ENCODE data around the gene TP53I13.

DNA sequence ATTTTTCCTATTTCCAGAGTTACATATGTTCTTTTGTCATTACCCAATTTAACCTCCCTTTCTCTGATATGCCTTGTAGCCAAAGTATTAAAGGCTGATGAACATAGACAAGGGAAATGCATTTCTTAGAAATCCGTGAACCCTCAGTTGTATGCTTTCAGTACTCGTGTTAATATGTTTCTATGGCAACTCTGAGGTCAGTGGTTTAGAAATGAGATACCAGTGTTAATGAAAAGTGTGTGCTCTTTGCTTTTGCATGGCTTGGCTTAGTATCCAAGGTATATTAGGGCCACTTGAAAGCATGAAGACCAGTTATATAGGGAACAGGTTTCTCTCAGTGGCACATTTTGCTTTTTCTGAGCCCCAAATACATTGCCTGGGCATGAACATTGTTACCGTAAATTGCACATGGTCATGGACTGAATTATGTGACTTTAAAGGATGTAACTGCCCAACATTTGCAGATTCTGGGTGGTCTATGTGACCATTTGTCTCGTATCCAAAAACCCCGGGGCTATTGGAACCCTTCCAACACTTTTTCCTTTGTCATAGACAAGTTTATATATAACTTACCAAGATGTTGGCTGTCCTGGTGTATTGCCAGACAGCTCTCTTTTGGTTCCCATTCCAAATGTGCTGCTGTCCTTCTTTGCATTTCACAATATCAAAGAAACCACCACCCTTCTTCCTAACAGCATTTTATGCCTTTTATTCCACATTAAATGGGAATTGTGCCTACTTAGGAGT lies 19.2 kb upstream of the TP53I13 start:
- TF ChIP-seq, protein P1, sequence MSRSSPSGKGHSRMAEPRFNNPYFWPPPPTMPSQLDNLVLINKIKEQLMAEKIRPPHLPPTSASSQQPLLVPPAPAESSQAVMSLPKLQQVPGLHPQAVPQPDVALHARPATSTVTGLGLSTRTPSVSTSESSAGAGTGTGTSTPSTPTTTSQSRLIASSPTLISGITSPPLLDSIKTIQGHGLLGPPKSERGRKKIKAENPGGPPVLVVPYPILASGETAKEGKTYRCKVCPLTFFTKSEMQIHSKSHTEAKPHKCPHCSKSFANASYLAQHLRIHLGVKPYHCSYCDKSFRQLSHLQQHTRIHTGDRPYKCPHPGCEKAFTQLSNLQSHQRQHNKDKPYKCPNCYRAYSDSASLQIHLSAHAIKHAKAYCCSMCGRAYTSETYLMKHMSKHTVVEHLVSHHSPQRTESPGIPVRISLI (CRISPR knock-in tag; IDR thresholded peaks at IDR 0.05; ENCODE audit: borderline replicate concordance) = no peak
- no peak for TF ChIP-seq ETS1 (CRISPR knock-in tag; IDR thresholded peaks at IDR 0.05)
- TF ChIP-seq HOMEZ (CRISPR knock-in tag; IDR thresholded peaks at IDR 0.05; ENCODE audit: low read depth) = no peak
- TF ChIP-seq, protein P2, sequence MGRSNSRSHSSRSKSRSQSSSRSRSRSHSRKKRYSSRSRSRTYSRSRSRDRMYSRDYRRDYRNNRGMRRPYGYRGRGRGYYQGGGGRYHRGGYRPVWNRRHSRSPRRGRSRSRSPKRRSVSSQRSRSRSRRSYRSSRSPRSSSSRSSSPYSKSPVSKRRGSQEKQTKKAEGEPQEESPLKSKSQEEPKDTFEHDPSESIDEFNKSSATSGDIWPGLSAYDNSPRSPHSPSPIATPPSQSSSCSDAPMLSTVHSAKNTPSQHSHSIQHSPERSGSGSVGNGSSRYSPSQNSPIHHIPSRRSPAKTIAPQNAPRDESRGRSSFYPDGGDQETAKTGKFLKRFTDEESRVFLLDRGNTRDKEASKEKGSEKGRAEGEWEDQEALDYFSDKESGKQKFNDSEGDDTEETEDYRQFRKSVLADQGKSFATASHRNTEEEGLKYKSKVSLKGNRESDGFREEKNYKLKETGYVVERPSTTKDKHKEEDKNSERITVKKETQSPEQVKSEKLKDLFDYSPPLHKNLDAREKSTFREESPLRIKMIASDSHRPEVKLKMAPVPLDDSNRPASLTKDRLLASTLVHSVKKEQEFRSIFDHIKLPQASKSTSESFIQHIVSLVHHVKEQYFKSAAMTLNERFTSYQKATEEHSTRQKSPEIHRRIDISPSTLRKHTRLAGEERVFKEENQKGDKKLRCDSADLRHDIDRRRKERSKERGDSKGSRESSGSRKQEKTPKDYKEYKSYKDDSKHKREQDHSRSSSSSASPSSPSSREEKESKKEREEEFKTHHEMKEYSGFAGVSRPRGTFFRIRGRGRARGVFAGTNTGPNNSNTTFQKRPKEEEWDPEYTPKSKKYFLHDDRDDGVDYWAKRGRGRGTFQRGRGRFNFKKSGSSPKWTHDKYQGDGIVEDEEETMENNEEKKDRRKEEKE (IDR thresholded peaks at IDR 0.05) = no peak
- TF ChIP-seq NAIF1 (CRISPR knock-in tag; IDR thresholded peaks at IDR 0.05; ENCODE audit: borderline replicate concordance) = no peak
- TF ChIP-seq, protein P3, sequence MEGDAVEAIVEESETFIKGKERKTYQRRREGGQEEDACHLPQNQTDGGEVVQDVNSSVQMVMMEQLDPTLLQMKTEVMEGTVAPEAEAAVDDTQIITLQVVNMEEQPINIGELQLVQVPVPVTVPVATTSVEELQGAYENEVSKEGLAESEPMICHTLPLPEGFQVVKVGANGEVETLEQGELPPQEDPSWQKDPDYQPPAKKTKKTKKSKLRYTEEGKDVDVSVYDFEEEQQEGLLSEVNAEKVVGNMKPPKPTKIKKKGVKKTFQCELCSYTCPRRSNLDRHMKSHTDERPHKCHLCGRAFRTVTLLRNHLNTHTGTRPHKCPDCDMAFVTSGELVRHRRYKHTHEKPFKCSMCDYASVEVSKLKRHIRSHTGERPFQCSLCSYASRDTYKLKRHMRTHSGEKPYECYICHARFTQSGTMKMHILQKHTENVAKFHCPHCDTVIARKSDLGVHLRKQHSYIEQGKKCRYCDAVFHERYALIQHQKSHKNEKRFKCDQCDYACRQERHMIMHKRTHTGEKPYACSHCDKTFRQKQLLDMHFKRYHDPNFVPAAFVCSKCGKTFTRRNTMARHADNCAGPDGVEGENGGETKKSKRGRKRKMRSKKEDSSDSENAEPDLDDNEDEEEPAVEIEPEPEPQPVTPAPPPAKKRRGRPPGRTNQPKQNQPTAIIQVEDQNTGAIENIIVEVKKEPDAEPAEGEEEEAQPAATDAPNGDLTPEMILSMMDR (CRISPR knock-in tag; IDR thresholded peaks at IDR 0.05) = no peak
- no peak for TF ChIP-seq SETDB1 (CRISPR knock-in tag; IDR thresholded peaks at IDR 0.05; ENCODE audit: borderline replicate concordance)
- no peak for TF ChIP-seq SCMH1 (CRISPR knock-in tag; IDR thresholded peaks at IDR 0.05; ENCODE audit: borderline replicate concordance)
- no peak for TF ChIP-seq ZNF644 (CRISPR knock-in tag; IDR thresholded peaks at IDR 0.05; ENCODE audit: low read depth)
- TF ChIP-seq CREB1 (IDR thresholded peaks at IDR 0.05) = no peak
- no peak for TF ChIP-seq CREB1 (CRISPR knock-in tag; IDR thresholded peaks at IDR 0.05)
- TF ChIP-seq ZSCAN20 (CRISPR knock-in tag; IDR thresholded peaks at IDR 0.05; ENCODE audit: borderline replicate concordance) = no peak
- TF ChIP-seq, protein P4, sequence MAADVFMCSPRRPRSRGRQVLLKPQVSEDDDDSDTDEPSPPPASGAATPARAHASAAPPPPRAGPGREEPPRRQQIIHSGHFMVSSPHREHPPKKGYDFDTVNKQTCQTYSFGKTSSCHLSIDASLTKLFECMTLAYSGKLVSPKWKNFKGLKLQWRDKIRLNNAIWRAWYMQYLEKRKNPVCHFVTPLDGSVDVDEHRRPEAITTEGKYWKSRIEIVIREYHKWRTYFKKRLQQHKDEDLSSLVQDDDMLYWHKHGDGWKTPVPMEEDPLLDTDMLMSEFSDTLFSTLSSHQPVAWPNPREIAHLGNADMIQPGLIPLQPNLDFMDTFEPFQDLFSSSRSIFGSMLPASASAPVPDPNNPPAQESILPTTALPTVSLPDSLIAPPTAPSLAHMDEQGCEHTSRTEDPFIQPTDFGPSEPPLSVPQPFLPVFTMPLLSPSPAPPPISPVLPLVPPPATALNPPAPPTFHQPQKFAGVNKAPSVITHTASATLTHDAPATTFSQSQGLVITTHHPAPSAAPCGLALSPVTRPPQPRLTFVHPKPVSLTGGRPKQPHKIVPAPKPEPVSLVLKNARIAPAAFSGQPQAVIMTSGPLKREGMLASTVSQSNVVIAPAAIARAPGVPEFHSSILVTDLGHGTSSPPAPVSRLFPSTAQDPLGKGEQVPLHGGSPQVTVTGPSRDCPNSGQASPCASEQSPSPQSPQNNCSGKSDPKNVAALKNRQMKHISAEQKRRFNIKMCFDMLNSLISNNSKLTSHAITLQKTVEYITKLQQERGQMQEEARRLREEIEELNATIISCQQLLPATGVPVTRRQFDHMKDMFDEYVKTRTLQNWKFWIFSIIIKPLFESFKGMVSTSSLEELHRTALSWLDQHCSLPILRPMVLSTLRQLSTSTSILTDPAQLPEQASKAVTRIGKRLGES (CRISPR knock-in tag; IDR thresholded peaks at IDR 0.05; ENCODE audit: borderline replicate concordance) = no peak
- TF ChIP-seq REST (IDR thresholded peaks at IDR 0.05; ENCODE audit: borderline replicate concordance in 1 of 2, low read depth in 1 of 2, low read length in 2 of 2) = no peak

Data from HepG2 (cell line).